Stimulated activated CD8-positive, alpha-beta memory T cell treated with anti-CD3 and anti-CD28 coated beads, Interleukin-4, amount 100 ng/mL, for 48 hours (primary cell): ENCODE measurements around the gene CLOCK.
"Not testable (repeated sequence)": the region's sequence is repeated elsewhere in the genome, so short reads cannot be mapped to it uniquely, and the experiment has no call there.

Experiments used
- DNase-seq: peaks from one replicate; pipeline ENCODE4 v3.0.0-alpha.2; 2020

The CLOCK gene

GRCh38 chr4:55546756-55547465, at the start of gene CLOCK:
TSS of gene CLOCK (minus strand) at chr4:55546909. CDS start at chr4:55482785, 64,124 bp downstream.
- peak; percentile 87 for DNase-seq

GRCh38 chr4:55592014-55592413, 45.3 kb upstream of the CLOCK start, which contains the start of gene PDCL2:
TSS of gene PDCL2 (minus strand) at chr4:55592245. CDS start at chr4:55592109, 136 bp downstream.
- no peak for DNase-seq

- DNase-seq: no peak
Measured at GRCh38 chr4:55588160-55588559, 41.5 kb upstream of the CLOCK start.

- DNase-seq: not testable (repeated sequence)
Measured at GRCh38 chr4:55582773-55583172, 36.1 kb upstream of the CLOCK start.

DNA sequence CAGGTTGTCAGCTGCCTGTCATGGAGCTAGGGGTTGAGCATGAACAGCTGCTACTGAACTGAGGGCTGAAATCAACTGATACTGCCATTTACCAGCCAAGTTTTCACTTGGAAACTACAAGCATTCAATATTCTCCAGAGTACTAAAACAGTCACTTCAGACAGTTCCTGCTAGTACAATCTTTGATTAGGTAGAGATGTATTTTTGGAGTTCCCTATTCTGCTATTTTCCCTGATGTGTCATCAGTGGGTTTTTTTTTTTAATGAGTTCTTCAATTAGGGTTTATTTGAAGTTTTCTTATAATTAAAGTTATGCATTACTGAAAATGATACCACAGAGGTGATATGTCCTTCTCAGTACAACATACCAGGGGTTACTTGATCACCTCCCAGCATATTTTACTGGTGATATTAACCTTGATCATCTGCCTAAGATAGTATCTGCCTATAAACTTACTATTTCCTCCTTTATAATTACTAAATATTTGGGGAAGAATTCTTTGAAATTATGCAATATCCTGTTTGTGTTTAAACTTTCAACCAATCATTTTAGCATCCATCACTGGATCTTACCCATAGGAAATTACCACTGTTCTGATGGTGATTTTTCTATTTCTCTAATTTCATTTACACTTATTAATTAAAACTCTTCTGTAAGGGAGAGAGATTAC, 31.8 kb upstream of the CLOCK start:
- DNase-seq: no peak

GRCh38 chr4:55575513-55575912, 28.8 kb upstream of the CLOCK start:
- no peak for DNase-seq

- no peak for DNase-seq
Measured at GRCh38 chr4:55574252-55574651, 27.5 kb upstream of the CLOCK start.

- no peak for DNase-seq
Measured at GRCh38 chr4:55571806-55572205, 25.1 kb upstream of the CLOCK start.

DNA sequence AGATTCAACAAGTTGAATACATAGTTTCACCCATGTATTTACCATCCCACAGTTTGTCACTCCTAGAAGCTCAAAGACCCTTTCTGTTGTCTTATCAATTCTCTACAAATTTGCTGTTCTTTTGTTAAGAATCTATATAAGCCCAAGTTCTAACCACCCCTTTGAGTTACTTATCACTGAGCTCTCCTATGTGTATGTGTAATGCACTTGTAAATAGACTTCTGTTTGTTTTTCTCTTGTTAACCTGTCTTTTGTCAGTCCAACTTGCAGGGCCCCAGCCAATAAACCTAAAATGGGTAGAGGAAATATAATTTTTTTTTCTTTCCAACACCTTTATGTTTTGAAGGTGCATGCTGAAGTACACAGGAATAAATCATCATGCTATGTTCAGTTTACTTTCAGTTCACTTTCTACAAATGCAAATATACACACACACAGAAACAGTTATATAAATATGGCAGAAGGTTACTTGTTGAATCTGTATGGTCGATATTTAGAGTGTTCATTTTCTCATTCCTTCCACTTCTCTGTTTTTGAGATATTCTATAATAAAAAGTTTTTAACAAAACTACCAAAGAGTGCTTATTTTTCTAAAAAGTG, 22.3 kb upstream of the CLOCK start:
- no peak for DNase-seq

DNA sequence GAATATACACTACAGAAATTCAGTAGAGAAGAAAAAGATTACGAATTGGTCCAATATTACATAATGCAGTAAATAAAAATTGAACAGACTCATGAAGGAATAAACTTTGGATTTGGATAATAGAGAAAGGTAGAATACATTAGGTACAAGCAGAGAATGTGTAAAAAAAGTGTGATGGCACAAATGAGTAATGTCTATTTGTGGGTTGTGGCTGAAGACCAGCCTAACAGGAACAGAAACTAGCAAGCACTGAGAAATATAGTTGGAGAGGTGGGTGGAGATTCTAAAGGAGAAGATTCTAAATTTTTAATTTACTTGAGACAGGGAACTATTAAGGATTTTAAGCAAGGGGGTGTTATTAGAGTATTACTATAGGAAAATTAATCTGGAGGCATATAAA, 15.2 kb upstream of the CLOCK start:
- no peak for DNase-seq

- DNase-seq: no peak
Measured at GRCh38 chr4:55560096-55560495, 13.4 kb upstream of the CLOCK start.

- no peak for DNase-seq
Measured at GRCh38 chr4:55554453-55555030, 7.8 kb upstream of the CLOCK start.

DNA sequence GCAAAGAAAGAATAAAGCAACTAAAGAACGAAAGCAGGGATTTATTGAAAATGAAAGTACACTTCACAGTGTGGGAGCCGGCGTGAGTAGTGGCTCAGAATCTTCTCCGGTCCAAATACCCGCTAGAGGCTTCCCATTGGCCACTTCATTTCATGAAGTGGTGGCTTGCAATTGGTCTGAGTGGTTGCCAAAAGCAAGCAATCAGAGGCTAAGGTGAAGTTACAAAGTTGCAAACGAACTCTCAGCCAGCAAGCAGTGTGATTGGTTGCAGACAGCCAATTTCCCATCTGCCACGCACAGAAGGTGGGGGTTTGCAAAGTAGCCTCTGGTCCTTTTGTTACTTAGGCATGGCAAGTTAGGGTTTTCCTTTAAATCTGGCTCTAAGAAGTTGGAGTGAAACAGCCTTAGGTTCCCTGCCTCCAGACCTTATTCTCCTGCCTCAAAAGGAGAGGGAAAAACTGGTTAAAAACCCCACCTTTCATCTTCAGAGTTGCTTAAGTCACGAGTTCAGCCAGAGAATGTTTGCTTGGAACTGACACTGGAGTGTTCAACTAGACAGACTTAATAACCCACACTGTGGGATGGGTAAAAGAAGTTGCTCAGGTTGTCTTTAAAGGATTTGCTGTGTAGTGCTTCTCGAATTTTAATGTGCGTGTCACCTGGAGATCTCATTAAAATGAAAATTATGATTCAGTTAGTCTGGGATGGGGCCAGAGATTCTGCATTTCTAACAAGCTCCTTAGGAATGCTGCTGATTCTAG, 6.9 kb upstream of the CLOCK start:
- DNase-seq: no peak

- not testable (repeated sequence) for DNase-seq
Measured at GRCh38 chr4:55551964-55552363, 5.3 kb upstream of the CLOCK start.

- DNase-seq: no peak
Measured at GRCh38 chr4:55549888-55550287, 3.2 kb upstream of the CLOCK start.

- no peak for DNase-seq
Measured at GRCh38 chr4:55547918-55548317, 1.2 kb upstream of the CLOCK start.

DNA sequence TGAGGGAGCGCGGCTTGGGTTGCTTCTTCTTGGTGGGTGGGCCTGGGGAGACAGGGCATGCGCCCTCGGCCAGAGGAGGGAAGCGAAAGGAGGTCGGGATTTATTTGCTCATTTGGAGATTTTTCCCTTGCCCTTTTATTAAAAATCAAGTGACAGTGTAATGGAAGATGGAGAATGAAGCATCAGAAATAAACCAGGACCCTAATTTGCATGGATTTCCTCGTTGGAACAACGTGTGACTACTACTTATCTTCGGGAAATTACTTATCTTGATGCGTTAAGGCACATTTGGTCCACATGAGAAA, 709 bp upstream of the CLOCK start:
- no peak for DNase-seq

DNA sequence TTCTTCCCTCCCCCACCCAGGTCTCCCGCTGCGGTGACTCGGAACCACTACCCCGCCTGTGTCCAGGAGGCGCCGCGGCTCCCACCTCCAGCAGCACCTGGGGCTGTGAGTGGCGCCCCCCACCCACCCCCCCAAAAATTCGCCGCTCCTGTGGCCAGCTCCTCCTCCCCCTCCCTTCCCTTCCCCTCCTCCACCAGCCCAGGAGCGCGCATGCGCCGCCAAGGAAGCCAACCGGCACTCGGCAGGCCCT, 278 bp downstream of the CLOCK start:
- DNase-seq: no peak

DNA sequence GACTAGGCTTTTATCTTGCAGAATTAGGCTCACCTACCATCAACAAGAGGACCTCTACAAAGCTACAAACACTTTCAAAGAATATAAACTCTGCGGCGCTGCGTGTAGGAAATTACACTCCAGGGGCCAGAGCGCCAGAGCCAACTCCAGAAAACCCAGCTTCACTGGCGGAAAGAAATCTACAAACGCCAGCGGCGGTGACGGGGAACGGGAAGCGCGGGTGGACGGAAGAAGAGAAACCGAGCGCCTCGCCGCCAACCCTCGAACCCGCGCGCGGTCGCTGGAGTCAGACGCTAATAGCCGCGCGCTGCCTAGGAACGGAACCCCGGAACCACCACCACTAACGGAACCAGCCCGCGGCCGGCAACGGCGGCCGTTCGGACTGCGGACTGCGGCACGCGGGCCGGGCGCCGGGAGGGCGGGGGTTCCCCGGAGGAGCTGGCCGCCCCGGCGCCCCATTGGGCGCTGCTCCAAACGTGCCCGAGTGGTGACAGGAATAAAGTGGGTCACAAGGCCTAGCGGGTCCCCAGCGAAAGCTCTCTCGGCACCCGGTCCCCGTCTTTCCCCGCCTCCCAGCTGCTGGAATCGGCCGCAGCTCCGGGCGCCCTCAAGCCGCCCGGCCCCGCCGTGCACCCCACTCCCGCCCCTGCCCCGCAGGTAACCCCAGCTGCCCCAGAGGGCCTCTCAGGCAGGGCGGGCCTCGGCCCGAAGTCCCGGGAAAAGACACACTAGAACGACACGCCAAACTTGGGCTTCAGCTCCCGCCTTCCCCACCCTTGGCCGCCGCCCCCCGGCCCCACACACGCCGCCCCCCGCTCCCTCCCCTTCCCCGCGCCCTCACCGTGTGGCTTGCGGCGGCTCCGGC, 836 bp downstream of the CLOCK start:
- DNase-seq: peak; percentile 74

DNA sequence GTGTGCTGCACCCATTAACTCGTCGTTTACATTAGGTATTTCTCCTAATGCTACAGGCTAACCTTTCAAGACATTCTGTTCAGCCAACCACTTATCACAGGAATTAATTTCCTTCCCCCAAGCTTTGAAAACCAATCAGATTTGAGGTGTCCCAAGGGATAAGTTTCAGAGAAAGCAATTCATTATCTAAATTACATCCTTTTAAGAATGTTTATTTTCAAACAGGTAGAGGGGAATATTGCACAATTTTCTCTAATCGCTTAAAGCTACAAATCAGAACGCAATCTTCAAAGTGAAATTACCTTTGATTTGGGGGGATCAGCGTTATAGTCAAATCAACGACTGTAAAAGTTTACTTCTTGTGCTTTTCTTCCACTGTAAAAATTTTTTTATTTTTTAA, 1.6 kb downstream of the CLOCK start:
- no peak for DNase-seq

DNA sequence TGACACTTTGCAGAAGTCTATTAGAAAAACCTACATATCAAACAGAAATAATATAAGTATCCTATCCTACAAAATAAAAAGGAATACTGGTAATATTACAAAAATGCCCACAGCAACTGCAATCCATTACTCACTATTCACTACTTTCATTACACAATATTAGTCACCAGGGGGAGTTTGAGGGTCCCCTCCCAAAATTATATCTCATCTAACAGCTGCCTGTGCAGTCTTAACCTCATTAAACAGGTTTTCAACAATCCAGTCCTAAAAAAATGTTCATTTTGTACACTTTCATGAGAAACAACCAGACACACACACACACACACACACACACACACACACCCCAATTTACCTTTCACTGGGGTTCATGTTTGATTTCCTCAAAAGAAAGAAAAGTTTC, 2.9 kb downstream of the CLOCK start:
- DNase-seq: no peak

- DNase-seq: no peak
Measured at GRCh38 chr4:55540271-55540670, 6.4 kb downstream of the CLOCK start.

DNA sequence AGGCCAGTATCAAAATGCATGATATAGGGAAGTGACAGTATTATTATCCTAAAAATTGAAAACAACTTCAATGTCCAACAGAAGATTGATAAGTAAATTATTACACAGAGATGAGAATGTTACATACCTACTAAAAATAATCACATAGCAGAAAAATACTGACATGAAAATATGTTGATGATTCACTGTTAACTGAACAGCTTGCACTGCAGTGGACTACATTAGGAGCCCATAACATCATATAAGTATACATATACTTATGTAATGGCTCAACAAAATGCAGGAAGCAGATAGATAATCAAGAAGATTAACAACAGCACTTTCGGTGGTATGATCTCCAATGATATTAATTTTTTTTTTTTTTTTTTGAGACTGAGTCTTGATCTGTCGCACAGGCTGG, 7.1 kb downstream of the CLOCK start:
- no peak for DNase-seq
